IPS-NIHi7 (cell line): Measurements from ENCODE around the gene CUBN.

Experiments used
- DNase-seq: peaks from one replicate; pipeline ENCODE4 v3.0.0; 2012; ENCODE audit warnings: mixed read lengths; ENCODE audit errors: extremely low spot score

CUBN gene

GRCh38 chr10:16991011-16991410 lies 138.6 kb downstream of the CUBN start:
- DNase-seq = no peak

GRCh38 chr10:16989826-16990293 lies 139.8 kb downstream of the CUBN start:
- DNase-seq = peak; percentile 64

- DNase-seq = no peak
Measured at GRCh38 chr10:16988900-16989299, 140.7 kb downstream of the CUBN start.

GRCh38 chr10:16987976-16988610 lies 141.5 kb downstream of the CUBN start:
- no peak for DNase-seq

- DNase-seq = no peak
Measured at GRCh38 chr10:16987206-16987621, 142.4 kb downstream of the CUBN start.

- DNase-seq = no peak
Measured at GRCh38 chr10:16986406-16987205, 143.0 kb downstream of the CUBN start.

- no peak for DNase-seq
Measured at GRCh38 chr10:16986082-16986405, 143.6 kb downstream of the CUBN start.

- DNase-seq = no peak
Measured at GRCh38 chr10:16984242-16984641, 145.4 kb downstream of the CUBN start.

GRCh38 chr10:16976803-16977202 lies 152.8 kb downstream of the CUBN start:
- no peak for DNase-seq

GRCh38 chr10:16975188-16975587 lies 154.4 kb downstream of the CUBN start:
- no peak for DNase-seq

GRCh38 chr10:16968416-16969041 lies 161.1 kb downstream of the CUBN start:
- DNase-seq = peak; percentile 72

GRCh38 chr10:16967866-16968415 lies 161.7 kb downstream of the CUBN start:
- no peak for DNase-seq

- no peak for DNase-seq
Measured at GRCh38 chr10:16966991-16967865, 162.4 kb downstream of the CUBN start.

GRCh38 chr10:16965740-16966447 lies 163.7 kb downstream of the CUBN start:
- DNase-seq = no peak

- no peak for DNase-seq
Measured at GRCh38 chr10:16965344-16965616, 164.3 kb downstream of the CUBN start.

GRCh38 chr10:16964576-16965343 lies 164.9 kb downstream of the CUBN start:
- no peak for DNase-seq

GRCh38 chr10:16960551-16960950 lies 169.1 kb downstream of the CUBN start:
- DNase-seq = no peak

GRCh38 chr10:16957038-16957437 lies 172.6 kb downstream of the CUBN start:
- no peak for DNase-seq

GRCh38 chr10:16954280-16955030 lies 175.2 kb downstream of the CUBN start:
- DNase-seq = no peak

- DNase-seq = no peak
Measured at GRCh38 chr10:16953270-16953669, 176.3 kb downstream of the CUBN start.
